H4 (cell line): Measurements from ENCODE around the gene SRPRA. TPM values are rescaled to one million over a fixed set of nuclear protein-coding genes. Genes with fewer than 3 reads are reported as not detected.
"Not testable (repeated sequence)": the region's sequence is repeated elsewhere in the genome, so short reads cannot be mapped to it uniquely, and the experiment has no call there.

Experiments used
- DNase-seq: peaks from one replicate; pipeline ENCODE4 v3.0.0-alpha.2; 2015; ENCODE audit warnings: low spot score
- total RNA-seq: library from RNA; depleted of rRNA; stranded (reverse); fragments of >200 nt; shearing (Covaris generic); gene quantifications from 2 replicates; pipeline ENCODE4 v1.2.3, GENCODE V29; 2014; rRNA removed

Gene SRPRA, protein sequence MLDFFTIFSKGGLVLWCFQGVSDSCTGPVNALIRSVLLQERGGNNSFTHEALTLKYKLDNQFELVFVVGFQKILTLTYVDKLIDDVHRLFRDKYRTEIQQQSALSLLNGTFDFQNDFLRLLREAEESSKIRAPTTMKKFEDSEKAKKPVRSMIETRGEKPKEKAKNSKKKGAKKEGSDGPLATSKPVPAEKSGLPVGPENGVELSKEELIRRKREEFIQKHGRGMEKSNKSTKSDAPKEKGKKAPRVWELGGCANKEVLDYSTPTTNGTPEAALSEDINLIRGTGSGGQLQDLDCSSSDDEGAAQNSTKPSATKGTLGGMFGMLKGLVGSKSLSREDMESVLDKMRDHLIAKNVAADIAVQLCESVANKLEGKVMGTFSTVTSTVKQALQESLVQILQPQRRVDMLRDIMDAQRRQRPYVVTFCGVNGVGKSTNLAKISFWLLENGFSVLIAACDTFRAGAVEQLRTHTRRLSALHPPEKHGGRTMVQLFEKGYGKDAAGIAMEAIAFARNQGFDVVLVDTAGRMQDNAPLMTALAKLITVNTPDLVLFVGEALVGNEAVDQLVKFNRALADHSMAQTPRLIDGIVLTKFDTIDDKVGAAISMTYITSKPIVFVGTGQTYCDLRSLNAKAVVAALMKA
- total RNA-seq, result 144 and 145 TPM in 2 replicates

DNA sequence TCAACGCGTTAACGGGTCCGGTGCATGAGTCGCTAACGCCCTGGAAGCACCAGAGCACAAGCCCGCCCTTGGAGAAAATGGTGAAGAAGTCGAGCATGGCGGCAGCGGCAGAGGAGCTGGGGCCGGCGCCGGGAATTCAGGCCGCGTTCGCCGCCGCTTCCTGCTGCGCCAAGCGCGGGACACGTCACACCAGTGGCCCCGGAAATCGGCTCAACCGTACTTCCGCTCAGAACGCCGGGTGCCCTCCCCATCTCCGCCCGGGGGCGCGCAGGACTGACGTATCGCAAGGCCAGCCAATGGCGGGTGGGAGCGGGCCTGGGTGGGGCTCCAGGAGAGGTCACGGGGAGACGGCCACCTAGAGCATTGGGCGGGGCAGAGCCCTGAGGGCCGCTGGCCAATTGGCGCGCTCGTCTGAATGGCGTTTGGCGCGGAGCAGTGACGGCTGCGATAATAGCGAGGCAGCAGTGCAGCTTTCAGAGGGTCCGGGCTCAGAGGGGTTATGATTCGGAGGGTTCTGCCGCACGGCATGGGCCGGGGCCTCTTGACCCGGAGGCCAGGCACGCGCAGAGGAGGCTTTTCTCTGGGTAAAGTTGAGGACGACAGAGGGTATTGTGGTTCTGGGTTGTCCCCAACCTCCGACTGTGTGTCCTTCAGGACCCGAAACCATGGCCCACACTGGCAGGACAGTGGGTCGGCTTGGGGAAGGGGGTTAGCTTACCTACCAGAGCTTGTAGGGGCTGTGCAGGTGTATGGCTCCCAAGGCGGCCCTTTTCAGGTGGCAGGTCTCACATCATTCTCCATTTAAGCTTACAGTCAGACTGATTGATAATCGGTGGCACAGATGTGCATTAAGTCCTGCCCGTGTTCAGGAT, at the start of gene SRPRA, which contains the start of gene FOXRED1:
SRPRA (minus strand) TSS at position 188 of the 872 bp plus-strand sequence; CDS start at position 97, 91 bp downstream.
FOXRED1 (plus strand) TSS at position 447 of the 872 bp plus-strand sequence; CDS start at position 500, 53 bp downstream.
- peak; percentile 98 for DNase-seq

DNA sequence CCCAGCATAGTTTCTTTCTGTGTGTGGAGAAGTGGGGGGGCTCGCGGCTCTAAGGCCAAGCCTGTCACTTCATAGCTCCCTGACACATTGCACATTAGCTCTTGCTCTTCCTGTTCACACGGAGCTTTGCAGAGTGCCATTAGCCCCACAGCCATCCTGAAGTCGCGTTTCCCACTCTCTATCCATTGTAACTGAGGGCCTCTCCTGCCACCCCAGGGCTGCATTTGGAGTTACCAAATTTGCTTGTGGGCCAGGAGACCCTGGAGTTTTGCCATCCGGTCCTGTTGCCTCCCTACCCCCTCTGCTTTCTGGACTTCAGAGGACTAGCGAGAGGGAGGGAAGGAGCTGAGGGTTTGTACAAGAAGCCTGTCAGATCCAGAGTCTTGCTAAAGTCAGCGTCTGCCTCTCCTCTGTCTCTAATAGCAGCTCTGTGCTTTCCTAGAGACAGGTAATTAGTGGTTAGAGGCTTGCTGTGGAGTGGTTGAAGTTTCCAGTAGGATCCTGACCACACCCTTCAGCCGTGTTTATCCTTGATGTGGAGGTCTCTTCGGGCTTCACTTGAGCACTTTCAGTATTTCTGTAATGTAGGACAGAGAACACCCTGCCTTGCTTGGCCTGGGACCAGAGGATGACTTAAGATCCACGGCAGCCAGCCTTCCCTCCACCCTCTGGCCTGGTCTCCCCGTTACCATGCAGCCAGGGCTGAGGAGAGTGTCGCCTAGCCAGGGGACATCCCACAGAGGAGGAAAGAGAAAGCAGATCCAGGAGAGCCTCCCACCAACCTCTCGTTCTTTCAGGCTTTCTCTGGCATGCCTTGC, 49.3 kb upstream of the SRPRA start:
- peak; percentile 97 for DNase-seq

DNA sequence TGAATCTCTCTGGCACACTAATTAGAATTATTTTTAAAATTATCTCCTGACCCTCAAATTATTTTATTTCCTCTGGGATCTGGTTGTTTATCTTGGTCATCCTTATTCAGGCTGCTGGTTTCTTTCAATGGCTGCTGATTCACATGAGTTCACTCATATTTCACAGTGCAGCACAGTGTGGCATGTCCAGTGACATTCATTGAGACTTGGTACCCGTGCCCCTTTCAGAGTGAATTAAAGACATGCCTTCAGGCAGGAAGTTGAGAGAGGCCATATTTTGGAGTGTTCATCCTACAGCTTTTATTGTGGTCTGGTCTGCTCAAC, 48.7 kb upstream of the SRPRA start:
- DNase-seq, result no peak

- no peak for DNase-seq
Measured at GRCh38 chr11:126313826-126314225, 45.1 kb upstream of the SRPRA start.

DNA sequence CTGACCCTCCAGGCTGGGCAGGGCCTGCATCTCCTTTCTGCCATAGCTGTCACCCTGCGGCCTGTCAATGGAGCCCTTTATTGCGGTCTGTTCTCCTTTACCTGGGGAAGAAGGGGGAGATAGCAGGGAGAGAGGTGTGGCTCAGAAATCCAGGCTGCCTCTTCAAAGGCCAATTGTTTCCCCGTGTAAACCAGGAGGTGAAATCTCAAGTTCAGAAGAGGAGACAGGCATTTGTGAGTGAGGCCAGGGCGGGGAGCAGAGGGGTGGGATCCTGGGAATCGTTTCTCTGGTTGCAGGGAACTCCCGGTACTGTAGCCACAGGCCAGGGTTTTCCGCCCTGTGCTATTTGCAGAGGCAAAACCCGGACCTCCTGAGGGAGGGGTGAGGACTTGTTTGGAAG, 44.3 kb upstream of the SRPRA start:
- DNase-seq, result no peak

DNA sequence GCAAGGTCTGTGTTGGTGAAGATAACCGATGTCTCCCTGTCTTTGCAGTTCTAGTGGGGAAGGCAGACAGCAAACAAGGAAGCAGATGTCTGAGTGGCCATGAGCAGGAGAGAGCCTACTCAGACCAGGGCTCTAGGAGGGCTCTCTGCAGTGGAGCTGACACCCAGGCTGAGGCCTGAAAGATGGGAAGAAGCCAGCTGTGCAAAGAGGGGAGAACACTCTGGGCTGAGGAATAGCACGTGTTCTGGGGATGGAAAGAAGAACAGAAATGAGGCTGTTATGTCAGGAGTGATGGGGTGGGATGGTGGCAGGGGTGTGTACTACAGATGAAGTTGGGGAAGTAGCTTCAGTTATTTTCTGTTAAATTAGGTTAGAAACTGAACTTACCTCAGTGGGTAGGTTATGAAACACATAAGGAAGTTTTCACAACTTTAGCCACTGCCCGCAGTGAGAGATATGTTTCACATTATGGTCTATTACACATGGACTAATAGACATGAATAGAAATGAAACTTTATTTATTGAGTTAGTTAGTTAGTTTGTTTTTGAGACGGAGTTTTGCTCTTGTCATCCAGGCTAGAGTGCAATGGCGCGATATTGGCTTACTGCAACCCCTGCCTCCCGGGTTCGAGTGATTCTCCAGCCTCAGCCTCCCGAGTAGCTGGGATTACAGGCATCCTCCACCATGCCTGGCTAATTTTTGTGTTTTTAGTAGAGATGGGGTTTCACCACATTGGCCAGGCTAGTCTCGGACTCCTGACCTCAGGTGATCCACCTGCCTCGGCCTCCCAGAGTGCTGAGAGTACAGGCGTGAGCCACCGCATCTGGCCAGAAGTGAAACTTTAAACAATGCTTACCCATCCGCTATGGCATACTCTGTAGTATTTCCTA, 43.0 kb upstream of the SRPRA start:
- no peak for DNase-seq

DNA sequence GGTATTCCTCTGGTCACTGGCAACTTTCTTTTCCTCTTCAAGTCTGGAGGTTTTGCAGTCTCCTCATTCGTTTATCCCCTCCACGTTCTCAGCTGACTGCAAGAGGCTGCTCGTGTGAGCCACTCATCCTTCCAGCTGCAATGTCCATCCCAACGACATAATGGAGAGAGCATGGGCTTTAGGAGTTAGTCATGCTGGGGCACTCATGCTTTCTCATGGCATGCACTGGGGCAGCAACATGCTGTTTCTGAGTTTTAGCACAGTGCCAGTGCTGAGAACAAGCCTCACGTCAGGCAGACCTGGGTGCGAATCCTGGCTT, 42.3 kb upstream of the SRPRA start:
- DNase-seq, result no peak

DNA sequence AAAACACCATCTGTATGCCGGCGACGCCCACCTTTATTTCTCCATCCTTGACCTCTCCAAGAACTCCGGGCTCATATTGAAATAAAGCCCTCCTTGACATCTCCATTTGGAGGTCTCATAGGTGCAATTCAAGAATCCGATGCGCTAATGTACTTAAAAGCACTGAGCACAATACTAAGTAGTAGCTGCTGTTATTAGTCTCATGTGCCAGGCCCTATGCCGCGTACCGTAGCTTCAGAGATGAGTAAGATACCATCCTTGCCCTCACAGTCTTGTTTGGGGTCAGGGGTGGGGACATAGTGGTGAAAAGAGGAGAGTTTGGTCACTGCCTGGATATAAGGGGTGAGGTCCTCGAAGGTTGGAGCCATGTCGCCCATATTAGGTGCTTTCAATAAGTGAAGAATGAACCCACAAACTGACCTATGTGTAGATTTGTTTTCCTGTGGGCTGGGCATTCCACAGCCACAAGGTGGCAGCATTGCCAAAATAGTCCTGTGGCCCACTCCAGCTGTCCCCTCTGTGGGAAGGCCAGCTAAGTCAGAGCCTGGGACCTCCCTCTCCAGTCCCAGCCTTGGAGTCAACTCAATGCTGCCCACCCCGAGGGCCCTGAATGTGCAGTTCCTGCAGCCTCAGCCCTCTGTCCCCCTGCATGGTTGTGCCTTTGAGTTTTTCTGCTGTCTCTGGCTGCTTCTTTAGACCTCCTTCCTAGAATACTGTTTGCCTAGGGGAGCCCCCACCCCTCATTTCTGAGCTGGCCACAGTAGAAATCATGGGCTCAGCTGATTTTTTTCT, 41.7 kb upstream of the SRPRA start:
- DNase-seq, result peak; percentile 67

- not testable (repeated sequence) for DNase-seq
Measured at GRCh38 chr11:126308771-126309170, 40.1 kb upstream of the SRPRA start.

DNA sequence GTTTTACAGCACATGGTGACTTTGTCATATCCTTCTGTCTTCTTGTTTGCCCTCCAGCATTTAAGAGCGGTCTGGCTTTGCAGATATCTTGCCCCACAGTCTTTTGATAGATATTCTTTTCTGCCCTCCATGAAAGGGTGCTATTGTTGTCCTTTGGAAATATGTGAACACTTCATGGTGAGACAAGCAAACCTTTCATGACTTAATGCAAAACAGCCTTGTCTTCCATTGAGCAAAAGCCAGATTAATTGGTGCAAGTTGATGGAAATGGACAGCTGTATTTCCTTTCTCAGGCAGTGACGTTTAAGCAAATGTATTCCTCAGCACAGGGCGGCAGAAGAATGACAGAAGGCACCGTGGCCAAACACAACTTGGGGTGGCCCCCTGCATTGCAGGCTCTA, 39.6 kb upstream of the SRPRA start:
- DNase-seq, result no peak

- no peak for DNase-seq
Measured at GRCh38 chr11:126307706-126308105, 39.0 kb upstream of the SRPRA start.

- no peak for DNase-seq
Measured at GRCh38 chr11:126305699-126306098, 37.0 kb upstream of the SRPRA start.

DNA sequence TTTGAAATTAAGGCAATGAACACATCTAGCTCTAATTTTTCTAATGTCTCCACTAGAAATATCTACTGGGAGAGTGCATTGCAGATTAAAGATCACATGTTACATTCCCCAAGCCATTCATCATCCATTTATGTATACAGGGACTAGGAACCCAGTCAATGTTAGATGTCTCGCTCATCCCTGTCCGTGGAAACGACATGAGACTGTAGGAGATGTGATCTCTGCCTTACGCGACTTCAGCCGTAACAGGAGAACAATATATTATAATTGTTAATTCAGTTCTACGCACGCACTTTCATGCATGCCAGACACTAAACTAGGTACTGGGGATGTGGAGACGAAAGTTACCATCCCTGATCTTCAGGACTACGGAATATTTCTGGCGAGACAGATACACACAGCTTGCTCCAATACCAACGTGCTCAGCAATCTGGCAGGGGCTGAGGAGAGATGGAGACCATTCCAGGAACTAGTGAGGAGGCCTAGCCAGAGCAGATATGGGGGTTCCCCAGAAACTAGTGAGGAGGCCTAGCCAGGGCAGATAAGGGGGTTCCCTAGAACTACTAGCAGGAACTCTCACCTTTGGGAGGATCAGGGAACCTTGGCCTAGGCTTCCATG, 35.9 kb upstream of the SRPRA start:
- DNase-seq, result no peak

GRCh38 chr11:126303623-126304456, 35.1 kb upstream of the SRPRA start, which contains the start of gene DCPS:
DCPS (plus strand) TSS chr11:126304060; CDS start chr11:126304081, 21 bp downstream.
- DNase-seq, result peak; percentile 83

GRCh38 chr11:126297004-126297403, 28.3 kb upstream of the SRPRA start:
- no peak for DNase-seq

- no peak for DNase-seq
Measured at GRCh38 chr11:126293726-126294125, 25.0 kb upstream of the SRPRA start.

DNA sequence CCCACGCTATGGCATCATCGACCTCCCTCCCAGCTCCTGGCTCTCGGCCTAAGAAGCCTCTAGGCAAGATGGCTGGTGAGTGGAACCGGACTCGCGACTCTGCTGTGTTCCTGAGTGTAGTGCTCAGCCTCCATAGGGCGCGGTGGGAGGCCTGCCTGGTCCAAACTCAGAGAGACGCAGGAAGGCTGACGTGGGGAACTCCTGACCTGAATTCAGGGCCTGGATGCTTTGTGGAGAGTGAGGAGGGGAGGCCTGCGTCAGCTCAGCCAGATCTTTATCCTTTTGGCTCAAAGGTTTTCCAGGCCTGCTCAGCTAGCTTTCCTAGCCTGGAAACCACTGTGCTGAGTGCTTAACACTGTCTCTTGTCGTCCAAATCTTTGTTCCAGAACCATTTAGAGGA, 22.2 kb upstream of the SRPRA start:
- DNase-seq, result no peak

GRCh38 chr11:126288237-126288636, 19.5 kb upstream of the SRPRA start:
- no peak for DNase-seq
